SKM-1 (cell line): ENCODE measurements around the gene KCNC4.

ENCODE experiments used
- DNase-seq: peaks from one replicate; lab custom pipeline; 2025; ENCODE audit not compliant: unreplicated experiment; lab: John Stamatoyannopoulos, UW

KCNC4 gene

DNA sequence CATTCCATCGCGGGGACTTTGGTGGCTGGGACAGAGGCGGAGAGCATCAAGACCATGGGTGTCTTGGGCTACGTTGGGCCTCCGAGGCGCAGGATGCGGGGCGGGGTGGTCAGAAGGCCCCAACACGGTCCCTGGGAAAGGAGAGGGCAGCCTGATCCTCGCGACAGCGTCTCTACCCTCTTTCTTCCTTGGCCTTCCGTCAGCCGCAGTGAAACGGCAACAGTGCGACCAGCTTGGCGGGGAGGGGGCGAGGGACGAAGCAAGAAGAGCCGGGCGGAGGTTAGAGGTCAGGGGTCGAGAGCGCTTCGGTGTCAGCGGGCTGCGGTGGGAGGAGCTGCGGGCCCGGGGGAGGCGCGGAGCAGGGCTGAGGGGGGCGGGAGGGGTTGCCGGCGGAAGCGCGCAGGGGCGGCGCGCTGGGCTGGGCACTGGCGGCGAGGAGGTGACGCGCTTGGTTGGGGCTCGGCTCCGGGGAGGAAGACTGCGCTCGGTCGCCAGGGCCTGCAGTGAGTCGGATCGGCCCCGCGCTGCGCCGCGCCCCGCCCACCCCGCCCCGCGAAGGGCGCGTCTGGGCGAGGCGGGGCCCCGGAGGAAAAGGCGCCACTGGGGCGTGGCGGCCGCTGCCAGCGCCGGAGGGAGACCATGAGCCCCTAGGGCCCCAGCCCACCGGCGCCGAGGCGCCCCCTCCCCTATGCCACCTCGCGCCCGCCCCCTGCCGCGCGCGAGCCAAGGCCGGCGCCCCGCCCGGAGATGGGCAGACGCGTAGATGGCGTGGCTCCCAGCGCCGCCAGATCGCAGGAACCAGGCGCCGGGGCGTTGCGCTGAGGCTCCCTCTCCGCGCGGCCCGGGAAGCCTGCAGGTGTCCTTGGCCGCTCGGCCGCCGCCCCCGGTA lies at the start of gene KCNC4:
Gene KCNC4 (plus strand): TSS at position 600 of the 889 bp plus-strand sequence. CDS start 1,186 bp downstream, outside the sequence.
- DNase-seq: peak; percentile 28

DNA sequence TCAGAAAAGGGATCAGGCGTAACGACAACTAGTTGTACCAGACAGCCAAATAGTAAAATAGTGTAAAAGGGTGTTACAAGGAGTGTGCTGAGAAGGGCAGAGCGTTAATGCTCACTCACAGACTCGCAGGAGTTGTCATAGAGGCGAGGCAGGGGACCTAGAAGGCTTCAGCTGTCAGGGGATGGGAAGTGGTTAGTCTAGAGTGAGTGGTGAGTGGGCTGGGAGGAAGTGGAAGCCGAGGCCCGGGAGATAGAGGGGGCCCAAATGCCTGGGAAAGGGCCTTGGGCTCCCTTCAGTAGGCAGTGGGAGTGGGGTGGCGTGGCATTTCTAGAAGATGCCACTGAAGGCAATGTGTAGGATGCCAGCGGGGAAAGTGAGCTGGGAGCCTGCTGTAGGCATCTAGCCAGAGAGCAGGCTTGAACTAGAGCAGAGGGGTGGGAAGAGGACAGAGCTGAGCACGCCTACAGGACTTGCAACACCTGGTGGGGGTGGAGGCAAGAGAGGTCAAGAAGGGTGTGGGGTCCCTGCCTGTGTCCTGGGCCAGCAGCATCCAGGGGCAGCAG lies 49.5 kb upstream of the KCNC4 start:
- no peak for DNase-seq

DNA sequence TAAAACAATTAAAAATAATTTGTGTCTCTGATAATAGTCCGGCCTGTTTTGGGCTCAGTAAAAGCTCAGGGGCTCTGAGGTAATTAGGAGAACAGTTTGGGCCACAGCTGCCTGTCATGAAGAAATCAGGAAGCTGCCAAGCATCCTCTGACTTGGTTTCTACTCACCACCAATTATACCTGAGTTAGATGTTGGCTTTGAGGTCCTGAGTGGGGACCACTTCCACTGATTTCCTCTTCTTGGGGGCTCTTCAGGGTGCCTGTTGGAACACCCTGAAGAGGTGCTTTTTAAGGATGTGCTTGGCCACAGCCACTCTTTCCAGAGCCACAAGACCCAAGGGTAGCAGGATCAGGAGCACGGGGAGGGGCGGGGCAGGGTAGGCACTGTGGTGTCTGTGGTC lies 48.9 kb upstream of the KCNC4 start:
- DNase-seq: no peak

DNA sequence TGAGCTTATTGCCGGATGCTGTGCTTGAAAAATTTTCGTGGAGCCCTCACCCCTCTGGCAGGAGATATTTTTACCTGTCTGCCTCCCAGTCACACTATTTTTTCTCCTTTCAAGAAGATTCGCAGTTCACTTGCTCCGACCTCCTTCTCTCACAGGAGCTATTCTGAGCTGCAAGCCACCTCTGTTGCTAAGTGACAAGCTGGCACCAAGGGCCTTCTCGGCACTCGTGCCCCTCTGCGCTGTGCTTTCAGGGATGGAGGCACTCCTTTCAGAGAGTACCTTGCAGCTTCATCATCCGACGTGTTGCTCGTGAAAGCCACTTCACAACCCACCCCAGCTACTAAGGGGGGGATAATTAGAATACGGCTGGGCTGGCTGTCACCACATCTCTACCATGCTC lies 48.3 kb upstream of the KCNC4 start:
- DNase-seq: no peak

DNA sequence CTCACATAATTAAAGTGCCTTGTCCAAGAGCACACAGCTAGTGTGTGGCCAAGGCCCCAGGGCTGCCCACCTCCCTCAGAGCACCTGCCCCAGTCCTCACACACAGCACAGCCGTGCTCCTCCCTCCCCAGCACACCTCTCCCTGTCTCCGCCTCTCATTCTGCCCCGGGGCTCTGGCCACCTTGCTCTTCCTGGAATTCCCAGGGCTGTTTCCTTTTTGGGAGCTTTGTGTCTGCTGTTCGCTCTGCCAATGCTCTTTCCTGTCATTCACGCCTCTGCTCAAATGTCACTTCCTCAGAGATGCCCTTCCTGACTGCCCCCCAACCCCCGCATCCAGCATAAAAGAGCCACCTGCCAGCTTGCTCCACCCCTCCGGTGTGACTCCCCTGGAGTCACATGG lies 46.5 kb upstream of the KCNC4 start:
- DNase-seq: no peak

DNA sequence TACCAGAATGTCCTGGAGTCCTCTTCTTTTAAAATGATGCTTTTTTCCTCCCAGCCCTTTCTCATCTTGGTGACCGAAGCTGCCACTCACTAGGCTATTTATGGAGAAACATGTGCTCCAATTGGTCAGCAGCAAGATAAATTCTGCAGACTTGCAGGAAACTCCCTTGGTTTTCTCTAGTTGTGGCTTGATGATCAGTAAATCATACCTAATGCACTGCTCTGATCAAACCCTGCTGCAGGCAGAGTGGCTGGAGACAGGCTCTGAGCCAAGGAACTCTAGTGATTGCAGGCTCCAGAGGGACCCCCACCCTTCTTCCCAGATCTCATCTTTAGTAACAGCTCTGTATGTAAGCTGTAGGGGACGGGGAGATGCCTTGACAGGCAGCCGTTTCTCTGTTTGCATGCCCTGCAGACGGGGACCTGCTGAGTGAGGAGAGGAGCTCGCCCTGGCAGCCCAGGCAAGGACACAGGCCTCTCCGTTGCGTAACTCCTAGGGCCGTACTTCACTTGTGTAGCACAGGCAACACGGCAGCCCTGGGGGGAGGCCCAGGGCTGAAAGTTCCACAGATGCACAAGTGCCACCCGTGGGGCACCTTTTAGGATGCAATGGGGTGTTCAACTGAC lies 45.3 kb upstream of the KCNC4 start:
- no peak for DNase-seq

DNA sequence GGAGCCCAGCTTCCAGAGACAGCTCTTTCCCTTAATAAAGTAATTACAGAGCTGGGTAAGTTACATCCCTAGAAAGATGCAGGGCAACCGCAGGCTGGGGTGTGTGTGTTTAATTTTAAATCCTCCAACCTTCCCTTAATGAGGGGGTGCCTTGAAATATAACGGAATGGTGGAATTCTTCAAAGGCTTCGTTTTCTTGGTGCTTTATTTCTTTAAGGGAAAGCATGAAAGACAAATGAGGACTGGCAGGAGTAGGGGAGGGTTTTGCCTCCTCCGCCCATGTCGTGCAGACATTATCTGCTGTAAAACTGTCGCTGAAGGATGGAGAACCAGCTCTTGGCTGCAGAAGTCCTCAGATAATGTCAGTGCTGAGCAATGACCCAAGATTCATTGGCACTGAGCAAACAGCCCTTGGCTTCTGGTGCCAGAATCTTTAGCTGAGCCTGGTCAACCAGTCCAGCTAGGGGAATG lies 44.3 kb upstream of the KCNC4 start:
- DNase-seq: no peak

DNA sequence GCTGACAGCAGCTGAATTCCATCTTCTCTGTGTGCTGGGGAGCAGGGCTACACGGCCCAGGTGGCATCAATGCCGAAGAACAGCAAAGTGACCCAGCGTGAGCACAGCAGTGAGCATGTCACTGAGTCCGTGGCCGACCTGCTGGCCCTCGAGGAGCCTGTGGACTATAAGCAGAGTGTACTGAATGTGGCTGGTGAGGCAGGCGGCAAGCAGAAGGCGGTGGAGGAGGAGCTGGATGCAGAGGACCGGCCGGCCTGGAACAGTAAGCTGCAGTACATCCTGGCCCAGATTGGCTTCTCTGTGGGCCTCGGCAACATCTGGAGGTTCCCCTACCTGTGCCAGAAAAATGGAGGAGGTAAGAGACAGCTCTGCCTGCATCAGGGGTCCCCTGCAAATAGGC lies 43.3 kb upstream of the KCNC4 start:
- no peak for DNase-seq

DNA sequence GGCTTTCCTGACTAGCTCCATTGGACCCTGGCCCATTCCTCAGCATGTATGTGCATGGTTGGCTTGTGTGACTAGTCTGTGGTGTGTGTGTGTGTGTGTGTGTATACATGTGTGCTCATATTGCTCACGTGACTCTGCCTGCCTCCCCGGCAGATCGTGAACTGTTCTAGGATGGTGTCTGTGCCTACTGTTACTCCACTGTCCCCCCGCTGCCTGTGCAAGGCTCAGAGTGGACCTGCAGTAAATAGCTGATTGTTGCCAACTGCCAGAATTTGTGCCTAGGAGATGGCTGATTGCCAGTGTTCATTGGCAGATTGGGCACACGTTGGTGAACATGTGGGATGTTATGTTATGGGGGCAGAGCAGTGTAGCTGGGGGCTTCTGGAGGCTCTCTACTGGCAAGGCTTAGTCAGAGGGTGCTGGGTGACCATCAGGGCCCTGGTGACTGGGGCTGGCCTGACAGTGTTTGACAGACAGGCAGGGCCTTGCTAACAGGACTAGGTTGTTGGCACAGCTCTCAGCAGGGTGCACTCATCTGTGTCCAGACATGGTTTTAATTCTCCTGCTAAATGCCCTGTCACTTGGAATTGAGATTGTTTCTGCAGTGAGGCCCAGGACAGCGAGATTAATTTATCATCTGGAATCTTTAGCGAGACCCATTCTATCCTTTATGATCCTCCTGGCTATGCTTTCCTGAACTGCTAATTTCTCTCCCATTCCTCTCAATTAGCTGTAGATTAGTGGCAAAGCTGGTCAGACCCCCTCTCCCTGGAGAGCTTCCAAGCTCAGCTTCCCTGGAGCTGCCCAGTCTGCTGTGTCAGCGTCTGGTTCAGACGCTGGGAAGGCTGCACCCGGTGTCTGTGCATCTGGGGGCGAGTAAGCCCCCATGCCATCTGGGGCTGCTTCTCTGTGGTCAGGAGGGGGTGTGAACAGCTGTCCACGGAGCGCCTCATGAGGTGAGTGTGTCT lies 39.1 kb upstream of the KCNC4 start:
- no peak for DNase-seq

DNA sequence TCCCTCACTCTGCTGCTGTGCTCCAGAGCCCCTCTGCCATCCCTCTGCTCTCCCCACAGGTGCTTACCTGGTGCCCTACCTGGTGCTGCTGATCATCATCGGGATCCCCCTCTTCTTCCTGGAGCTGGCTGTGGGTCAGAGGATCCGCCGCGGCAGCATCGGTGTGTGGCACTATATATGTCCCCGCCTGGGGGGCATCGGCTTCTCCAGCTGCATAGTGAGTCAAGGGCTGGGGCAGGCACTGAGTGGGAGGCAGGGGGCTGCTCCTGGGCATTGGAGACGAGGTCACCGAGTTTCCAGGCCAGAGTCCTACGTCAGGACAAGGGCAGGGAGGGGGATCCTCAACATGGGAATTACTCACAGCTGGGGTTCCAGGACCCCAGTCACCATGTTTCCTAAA lies 38.1 kb upstream of the KCNC4 start:
- no peak for DNase-seq

DNA sequence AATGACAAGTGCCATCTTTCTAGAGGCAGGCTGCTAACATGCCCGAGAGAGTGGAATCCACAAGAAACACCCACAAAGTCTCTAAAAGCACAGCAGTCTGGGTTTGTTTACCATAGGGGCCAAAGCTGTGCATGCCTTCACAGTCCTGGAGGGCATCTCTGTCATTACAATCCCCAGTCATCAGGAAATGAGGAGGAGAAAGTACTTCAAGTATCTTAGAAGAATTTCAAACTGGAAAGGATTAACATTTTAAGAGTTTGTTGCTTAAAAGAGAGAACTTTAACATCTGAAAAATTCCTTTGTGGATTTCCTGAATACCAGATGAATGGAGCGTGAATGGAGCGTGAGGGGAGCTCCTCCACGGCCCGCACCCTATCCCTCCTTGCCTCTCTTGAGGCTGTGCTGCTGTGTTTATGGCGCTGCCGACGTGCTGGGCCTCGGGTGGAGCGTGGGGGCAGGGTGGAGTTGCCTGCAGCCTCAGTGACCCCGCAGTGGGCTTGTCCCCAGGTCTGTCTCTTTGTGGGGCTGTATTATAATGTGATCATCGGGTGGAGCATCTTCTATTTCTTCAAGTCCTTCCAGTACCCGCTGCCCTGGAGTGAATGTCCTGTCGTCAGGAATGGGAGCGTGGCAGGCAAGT lies 36.5 kb upstream of the KCNC4 start:
- DNase-seq: no peak

DNA sequence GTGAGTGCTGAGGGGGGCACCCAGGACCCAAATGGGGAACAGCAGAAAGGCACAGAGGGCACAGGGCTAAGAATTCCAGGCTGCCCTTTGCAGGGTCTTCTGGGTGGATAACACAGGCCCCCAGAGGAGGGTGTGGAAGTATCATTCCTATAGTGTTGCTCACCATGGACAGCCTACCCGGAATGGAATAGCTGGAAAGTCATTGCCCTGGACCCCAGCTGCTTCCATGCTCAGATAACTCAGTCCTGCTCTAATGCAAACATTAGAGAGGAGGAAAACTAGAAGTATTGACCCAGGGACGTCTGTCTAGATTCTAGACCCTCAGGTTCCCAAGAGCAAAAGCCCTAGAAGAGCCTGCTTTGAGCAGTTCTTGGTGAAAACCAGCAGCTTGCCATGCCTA lies 35.2 kb upstream of the KCNC4 start:
- DNase-seq: no peak

DNA sequence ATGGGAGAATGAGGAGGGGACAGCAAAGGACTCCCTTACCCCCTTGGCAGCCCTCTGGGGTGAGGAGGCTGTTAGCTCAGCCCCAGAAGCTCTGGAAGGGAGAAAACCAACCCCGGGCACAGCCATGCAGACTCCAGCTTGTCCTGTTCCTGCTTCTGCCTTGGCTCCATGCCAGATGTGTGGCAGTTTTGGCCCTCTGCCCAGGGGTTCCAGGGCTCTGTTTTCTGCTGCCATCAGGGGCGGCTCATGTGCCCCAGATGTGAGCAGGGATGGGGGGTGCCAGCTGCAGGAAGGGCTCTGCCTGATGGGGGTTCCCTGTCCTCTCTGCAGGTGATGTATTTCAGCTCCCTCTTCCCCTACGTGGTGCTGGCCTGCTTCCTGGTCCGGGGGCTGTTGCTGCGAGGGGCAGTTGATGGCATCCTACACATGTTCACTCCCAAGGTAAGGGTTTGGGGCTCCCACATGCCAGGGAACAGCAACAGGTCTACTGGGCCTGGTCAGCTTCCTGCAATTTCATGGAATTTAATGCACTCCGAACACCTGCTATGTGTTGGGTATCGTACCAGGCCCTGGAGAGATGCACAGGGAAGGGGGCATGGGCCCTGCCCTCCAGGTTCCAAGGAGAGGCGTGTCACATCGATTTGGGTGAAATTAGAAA lies 33.7 kb upstream of the KCNC4 start:
- DNase-seq: no peak

DNA sequence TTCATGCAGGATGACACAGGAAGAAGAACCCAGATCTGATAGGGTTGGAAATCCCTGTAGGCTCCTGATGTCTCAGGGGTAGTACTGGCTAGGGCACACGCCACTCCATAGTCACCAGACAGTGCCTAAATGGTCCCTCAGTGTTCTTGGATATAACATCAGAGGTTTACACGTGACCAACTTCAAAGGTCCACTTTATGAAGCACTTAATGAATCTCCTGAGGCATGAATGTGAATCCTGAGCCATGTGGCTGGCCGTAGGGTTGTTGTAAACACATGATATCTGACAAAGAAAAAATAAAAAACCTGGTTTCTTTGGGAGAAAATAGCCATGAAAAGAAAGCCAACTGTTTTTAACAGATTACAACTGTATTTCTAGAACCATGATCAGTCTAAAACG lies 32.3 kb upstream of the KCNC4 start:
- no peak for DNase-seq

DNA sequence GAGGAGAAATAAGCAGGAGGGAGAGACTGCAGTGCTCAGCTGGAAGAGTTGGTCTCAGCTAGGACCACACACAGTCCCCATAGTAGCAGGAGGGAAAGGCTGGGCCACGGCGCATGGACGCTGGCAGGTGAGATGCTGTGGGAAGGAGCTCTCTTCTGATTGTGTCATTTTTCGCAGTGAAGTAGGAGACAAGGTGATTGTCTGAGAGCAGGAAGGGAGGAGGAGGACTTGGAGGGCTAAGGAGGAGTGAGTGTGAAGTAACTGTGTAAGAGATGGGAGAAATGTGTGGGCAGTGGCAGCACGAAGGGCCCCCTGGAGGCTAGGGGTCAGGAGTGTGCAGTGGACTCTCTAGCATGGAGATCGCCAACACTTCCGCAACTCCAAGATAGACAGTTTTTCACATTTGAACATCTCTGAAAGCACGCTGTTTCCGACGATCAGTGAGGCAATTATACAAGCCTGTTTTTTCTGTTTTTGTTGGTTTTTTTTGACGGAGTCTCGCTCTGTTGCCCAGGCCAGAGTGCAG lies 26.4 kb upstream of the KCNC4 start:
- no peak for DNase-seq

DNA sequence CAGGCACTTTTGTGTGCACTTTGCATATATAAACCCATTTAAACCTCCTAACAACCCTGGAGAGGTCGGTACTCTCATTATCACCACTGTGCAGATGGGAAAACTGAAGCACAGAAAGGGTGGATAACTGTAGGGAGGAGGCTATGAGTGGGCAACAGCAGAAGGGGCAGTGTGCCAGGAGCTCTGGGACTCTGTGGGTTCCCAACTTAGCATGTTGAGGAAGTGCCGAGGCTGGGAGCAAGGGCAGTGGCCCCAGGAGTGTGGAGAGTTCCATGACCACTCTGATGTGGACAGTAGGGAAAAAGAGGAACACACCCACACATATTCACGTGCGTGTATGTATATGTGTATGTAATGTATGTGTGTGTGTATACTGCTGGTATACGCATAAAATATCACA lies 25.7 kb upstream of the KCNC4 start:
- no peak for DNase-seq

DNA sequence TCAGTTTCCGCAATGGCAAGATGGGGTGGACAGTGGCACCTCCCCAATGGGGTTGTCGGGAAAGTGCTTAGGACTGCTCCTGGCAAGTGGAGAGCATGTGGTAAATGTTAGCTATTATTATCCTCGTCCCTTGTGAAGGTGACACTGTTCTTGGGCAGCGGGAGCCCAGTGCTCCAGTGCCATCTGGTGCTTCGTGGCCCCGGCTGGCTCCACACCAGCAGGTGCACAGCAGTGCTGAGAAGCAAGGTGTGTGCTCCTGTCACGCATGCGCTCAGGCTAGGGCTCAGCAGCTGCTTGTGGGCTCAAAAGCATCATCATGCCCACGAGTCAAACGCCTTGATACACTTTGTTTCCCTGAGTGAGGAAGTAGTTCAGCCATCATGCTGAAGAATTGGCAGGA lies 24.9 kb upstream of the KCNC4 start:
- DNase-seq: no peak

DNA sequence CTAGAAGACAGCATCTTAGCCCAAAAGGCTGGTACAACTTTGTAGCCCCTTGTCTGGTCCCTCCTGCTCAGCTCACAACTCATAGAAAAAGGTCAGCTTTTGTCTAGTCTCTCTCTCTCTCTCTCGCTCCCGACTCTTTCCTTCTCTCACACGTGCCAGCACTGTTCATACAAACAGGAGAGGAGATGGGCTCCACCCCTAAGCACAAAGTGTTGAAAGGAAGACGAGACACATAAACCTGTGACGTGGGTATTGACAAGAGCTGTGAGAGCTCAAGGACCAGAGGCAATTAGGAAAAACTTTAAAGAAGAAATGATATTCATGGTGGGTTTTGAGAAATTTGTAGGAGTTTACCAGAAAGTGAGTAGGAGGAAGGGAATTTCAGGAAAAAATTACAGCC lies 23.6 kb upstream of the KCNC4 start:
- DNase-seq: no peak

DNA sequence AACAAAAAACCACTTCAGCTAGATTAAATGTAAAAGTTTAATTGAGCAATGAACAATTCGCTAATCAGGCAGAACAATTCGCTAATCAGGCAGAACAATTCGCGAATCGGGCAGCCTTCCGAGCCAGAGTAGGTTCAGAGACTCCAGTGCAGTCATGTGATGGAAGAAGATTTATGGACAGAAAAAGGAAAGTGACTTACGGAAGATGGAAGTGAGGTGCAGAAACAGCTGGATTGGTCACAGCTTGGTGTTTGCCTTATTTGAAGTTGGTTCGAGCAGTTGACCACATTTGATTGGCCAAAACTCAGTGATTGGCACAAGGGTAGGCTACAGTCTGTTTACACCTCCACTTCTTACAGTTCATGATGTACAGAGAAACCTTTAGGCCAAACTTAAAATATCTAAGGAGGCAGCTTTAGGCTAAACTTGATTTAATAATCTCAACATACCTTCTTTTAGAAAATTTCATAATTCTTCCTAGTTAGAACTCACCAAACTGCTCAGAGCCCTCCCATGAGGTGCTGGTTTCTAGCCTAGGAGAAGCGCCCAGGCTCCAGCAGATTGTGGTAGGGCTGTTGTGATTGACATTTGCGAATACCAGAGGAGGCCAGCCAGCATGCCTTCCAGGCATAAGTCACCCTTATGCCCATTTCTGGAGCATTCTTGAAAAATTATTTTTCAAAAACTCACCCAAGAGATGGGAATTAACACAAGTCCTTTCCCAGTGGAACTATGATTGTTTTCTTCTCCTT lies 22.8 kb upstream of the KCNC4 start:
- DNase-seq: no peak
